Coronary artery (tissue), 2 donors: ENCODE measurements around the gene TUBG2.
A peak's percentile ranks its signal among the peaks of the same experiment; 100 is the strongest.

Experiments
- DNase-seq: peaks from one replicate; pipeline ENCODE4 v3.0.0-alpha.2; 2017; ENCODE audit warnings: low spot score
- H3K27ac ChIP-seq, 2 donors: fragments of 200-600 bp; sonication (generic); one replicate each; pipeline ENCODE4 v1.5.1; 2016 to 2019
- H3K4me3 ChIP-seq: fragments of 200-600 bp; sonication (generic); 2 replicates; pipeline ENCODE4 v1.5.1; 2016; ENCODE audit warnings: mild to moderate bottlenecking, moderate library complexity
- TF ChIP-seq, protein P1 (sequence below): fragments of 200-600 bp; sonication (generic); IDR thresholded peaks from one replicate; pipeline ENCODE4 v1.5.1; 2019; ENCODE audit warnings: antibody characterized with exemption

The TUBG2 gene

DNA sequence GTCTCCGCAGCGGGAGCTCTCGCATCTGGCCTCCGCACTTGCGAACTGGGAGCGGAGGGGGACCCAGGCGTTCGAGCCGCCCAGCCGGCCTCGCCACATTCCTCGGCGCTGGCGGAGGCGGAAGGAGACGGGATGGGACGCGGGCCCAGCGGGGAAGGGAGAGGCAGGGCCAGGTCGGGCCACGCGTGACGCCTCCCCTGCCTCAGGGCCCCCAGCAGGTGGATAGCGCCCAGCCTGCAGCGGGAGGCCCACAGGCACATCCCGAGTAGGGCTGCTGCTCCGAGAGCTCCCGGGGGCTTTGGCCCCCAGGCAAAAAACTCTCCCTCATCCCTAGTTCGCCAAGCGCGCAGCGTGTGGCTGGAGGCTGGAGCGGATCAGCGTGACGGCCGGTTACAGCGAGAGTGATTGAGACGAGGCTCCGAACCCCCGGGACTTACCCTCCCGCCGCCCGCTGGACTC is 16.9 kb downstream of the TUBG2 start:
- Histone ChIP-seq H3K27ac (peak overlapping the region; percentile 86 to 96), H3K4me3 (peak overlapping the region; percentile 93)
- DNase-seq: peak; percentile 85
- TF ChIP-seq, protein P1, sequence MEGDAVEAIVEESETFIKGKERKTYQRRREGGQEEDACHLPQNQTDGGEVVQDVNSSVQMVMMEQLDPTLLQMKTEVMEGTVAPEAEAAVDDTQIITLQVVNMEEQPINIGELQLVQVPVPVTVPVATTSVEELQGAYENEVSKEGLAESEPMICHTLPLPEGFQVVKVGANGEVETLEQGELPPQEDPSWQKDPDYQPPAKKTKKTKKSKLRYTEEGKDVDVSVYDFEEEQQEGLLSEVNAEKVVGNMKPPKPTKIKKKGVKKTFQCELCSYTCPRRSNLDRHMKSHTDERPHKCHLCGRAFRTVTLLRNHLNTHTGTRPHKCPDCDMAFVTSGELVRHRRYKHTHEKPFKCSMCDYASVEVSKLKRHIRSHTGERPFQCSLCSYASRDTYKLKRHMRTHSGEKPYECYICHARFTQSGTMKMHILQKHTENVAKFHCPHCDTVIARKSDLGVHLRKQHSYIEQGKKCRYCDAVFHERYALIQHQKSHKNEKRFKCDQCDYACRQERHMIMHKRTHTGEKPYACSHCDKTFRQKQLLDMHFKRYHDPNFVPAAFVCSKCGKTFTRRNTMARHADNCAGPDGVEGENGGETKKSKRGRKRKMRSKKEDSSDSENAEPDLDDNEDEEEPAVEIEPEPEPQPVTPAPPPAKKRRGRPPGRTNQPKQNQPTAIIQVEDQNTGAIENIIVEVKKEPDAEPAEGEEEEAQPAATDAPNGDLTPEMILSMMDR: no peak

DNA sequence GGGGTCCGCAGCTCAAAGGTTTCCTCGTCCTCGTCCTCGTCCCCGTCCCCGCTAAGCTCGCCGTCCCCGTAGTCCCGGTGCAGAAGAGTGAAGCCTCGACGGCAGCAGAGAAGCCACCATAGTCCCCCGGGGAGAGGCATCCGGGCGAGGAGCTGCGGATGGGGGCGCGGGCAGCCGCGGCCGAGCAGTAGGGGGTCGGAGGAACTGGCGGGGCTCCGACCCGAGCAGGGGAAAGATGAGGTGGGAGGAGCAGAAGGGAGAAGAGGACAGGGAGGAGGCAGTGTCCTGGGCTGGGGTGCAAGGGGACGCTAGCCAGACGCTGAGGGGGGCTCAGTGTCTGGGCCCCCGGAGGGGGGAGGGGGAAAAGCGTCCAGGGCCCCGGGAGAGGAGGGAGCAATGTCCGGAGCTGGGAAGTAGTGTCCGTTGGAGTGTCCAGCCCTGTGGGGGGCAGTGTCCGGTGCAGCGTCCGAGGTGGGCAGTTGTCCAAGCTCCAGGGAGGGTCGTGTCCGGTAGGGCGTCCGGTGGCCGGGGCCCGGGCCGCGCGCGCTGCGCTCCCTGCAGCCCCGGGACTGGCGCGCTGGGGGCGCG is 17.4 kb downstream of the TUBG2 start, which contains the start of gene PLEKHH3:
PLEKHH3 (minus strand) TSS at position 571 of the 588 bp plus-strand sequence; CDS start at position 140, 431 bp downstream.
- Histone ChIP-seq H3K4me3 (peak within 1 kb of the TSS; percentile 93), H3K27ac (peak within 1 kb of the TSS; percentile 92 to 98)
- TF ChIP-seq, protein P1: no peak
- DNase-seq: no peak

DNA sequence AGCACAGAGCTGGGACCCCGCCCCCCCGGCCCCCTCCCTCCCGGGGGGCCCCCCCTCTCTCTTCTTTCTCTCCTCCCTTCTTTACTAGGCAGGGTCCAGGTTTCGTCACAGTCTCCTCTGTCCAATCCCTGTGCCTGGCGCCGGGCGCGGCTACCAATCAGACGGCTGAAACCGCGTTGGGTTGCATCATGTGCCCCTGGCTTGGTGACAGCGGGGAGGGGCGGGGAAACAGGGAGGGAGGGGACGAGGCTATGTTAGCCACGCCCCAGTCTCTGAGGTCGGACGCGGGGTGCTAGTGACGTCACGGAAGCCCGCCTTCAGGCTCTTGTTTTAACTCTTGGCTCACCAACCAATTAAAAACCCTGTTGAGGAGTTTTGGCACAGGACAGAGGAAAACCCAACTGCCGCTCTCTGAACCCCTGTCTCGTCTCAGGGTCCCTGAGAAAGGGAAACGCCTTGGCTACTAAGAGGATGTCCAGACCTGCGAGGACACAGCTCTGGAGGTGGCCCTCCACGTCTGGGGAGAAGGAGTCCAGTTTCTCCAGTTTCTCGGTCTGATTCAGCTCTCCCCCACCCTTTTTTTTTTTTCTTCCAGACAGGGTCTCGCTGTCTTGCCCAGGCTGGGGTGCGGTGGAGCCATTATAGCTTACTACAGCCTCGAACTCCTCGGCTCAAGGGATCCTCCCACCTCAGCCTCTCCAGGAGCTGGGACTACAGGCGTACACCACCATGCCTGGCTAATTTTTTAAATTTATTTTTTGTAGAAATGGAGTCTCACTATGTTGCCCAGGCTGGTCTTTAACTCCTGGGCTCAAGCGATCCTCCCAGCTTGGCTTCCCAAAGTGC is 18.2 kb downstream of the TUBG2 start:
- Histone ChIP-seq H3K4me3 (peak overlapping the region; percentile 93), H3K27ac (peak overlapping the region; percentile 92 to 98)
- TF ChIP-seq, protein P1: no peak
- peak; percentile 100 for DNase-seq

DNA sequence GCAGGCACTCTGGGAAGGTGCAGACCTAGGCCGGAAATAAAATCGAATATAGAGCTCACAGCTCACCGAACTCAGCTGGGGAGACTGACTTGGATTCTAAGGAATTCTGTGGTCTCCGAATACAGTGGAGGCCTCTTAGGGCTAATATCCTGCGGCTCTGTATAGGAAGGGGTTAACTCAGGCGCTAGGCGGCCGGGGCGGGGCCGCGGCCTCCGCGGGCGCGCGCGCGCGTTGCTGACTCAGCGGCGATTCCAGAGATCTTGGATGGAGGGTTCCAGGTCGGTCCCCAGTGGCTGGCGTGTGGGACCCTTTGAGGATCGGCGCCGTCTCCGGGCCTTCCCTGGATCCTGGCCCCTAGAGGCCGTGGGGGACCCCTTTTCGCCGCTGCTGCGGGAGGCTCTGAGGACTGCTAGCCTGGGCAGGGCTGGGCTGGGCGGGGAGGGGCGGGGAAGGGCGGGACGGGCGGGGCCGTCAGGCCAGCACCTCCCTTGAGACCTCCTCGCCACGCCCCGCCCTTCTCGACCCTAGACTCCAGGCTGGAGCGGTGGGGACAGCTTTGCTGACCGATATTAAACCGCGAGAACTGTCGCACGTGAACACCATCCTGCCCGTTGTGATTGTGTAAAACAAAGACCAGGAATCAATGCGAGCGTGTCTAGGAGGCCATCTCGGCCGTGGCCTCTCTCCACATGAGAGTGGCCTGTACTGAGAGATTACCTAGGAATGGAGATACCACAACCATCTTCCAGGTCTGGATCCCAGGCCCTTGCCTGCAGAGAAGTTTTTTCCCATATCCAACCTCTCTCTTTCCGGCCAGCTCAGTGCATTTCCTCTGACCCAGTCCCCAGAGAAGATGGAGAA is 19.1 kb downstream of the TUBG2 start:
- DNase-seq: peak; percentile 93
- TF ChIP-seq, protein P1: no peak
- Histone ChIP-seq H3K4me3 (peak overlapping the region; percentile 79), H3K27ac (peak overlapping the region; percentile 92 to 98)

DNA sequence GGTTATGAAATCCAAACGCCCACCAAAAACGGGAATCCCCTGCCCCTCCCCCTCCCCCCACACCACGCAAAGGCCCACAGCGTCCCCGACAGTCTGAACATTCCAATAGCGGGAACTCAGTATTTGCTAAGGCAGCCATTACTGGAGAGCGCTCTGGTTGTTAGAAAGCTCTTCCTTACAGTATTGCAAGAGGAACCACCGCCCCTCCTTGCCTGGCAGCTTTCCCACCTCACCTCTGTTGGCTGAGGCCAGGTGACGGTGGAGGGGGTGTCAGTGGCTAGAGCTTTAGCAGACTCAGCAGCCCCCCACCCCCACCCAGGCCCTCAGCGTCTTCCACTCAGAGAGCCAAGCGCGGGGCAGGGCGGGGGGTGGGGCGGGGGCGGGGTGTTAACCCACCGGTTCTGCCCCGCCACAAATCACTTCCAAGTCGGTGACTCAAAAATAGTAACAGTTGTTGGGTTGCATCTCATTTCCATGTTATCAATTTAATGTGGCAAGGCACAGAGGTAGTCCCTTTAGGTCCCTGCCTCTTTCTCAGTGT is 19.9 kb downstream of the TUBG2 start:
- TF ChIP-seq, protein P1: no peak
- no peak for DNase-seq
- peak overlapping the region; percentile 79 for H3K4me3 ChIP-seq
- H3K27ac ChIP-seq: peak overlapping the region; percentile 92 to 98

DNA sequence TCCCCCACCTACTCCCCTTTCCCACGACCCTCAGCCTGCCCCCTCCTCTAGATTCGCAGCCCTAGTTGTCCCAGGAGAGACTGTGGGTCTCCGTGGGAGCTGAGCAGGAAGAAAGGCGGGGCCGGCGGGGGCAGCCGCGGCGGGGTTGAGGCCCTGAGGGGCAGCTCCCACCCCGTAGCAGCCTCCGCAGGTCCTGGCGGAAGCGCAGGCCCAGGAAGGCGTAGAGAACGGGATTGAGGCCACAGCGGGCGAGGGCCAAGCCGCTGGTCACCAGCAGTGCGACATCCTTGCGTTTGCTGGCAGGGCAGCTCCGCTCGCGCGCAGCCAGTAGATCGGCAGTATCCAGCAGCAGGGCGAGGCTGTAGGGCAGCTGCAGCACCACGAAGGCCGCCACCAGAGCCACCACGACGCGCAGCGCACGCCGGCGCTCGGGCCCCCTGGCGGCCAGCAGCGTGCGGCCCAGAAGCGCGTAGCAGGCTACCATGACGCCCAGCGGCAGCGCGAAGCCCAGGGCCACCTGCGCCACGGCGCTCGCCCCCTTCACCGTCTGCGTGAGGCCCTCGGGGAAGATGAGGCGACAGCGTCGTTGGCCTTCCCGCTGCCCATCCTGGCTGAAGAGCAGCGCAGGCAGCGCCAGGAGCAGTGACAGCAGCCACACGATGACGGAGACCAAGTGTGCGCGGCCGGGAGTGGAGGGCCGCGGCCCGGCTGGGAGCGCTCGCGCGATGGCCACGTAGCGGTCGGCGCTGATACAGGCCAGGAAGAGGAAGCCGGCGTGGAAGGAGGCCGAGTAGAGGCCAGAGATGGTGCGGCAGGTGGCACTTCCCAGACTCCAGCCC is 20.6 kb downstream of the TUBG2 start:
- peak overlapping the region; percentile 79 for H3K4me3 ChIP-seq

More for the DNA sequence above, 20.6 kb downstream of the TUBG2 start:
- peak overlapping the region; percentile 92 to 98 for H3K27ac ChIP-seq
- TF ChIP-seq, protein P1: peak; percentile 88
- peak; percentile 85 for DNase-seq
